HG03571 (cell line): ENCODE data around the gene TEKT2.

ENCODE experiments used
- ATAC-seq: cut with Tn5 transposase; IDR thresholded peaks from one replicate; pipeline ENCODE4 v1.9.1; 2021; ENCODE audit not compliant: unreplicated experiment

TEKT2 gene

DNA sequence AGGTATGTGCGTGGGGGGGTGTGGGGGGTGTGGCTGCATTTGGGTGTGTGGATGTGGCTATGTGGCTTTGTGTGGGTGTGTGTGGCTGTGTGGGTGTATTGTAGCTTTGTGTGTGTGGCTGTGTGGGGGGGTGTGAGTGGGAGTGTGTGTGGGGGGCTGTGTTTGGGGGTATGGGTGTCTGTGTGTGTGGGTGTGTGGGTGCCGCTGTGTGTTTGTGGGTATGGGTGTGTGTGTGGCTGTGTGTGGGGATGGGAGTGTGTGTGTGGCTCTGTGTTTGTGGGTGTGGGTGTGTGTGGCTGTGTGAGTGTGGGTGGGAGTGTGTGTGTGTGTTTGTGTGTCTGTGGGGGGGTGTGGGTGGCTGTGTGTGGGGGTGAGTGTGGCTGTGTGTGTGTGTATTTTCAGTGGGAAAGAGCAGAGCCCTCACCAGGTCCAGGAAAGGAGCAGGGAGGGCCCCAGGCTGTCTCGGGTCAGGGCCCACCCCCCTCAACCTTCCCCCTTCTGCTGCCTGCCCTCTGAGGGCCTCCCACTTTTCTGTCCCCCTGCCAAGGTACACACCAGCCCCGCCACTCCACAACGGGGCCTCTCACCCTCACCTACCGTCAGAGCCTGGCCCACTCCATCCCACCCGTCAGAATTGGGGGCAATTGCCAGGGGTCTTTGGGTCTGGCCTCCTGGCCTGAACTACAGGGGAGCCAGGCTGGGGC lies 43.1 kb downstream of the TEKT2 start:
- ATAC-seq, result no peak

DNA sequence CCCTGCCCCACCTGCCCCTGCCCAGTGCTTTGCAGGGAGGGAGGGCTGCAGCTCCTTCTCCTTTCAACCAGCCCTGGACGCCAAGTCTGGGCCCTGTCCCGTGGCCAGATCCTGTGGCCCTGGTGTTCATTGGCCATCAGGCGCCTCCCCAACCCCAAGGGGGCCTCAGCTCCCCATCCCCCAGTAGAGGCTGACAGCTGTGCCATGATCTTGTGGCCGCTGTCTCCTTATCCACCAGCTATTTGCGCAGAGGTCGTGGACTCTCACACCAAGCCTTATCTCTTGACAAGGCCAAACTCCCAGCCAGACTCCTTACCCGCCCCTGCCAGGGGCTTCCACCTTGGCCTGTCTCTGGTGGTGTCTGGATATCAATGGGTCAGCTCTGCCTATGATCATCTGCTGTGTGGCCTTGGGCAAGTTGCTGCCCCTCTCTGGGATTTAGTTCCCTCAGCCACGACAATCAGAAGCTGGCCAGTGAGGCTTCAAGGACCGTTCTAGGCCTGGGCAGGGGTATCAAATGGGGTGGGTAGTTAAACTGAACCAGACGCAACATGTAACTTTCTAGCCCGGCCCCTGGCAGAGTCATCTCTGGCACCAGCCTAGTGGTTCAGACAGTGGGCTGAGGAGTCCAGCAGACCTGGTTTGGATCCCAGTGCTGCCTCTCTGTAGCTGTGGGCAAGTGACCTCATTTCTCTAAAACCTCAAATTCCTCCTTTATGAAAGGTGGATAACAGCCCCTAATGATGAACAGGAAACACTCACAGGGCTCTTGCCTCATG lies 44.4 kb downstream of the TEKT2 start:
- ATAC-seq, result no peak

DNA sequence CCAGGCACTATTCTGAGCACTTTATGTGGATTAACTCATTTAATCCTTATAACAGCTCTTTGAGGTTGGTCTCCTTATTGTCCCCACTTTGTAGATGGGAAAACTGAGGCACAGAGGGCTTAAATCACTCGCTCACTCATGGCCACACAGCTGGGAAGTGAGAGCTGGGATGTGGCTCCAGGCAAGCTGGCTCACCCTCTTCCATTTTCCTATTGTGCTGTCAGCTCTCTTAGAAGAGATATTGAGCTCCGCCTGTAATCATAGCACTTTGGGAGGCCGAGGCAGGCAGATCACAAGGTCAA lies 45.0 kb downstream of the TEKT2 start:
- no peak for ATAC-seq

DNA sequence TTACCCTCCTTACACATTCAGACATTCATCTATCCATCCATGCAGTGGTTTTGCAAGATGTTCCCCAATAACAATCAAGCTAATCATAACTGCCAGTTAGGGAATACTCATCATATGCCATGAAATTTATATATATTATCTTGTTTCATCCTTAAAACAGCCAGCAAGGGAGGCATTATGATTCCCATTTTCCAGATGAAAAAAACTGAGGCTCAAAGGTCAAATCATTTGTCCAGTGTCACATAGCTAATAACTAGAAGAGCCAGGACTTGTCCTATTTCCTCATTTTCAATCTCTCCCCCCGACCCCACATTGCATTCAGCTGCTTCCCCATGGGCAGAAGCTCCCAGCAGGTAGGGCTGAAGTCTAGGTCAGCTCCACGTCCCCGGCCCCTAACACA lies 48.1 kb downstream of the TEKT2 start:
- no peak for ATAC-seq

DNA sequence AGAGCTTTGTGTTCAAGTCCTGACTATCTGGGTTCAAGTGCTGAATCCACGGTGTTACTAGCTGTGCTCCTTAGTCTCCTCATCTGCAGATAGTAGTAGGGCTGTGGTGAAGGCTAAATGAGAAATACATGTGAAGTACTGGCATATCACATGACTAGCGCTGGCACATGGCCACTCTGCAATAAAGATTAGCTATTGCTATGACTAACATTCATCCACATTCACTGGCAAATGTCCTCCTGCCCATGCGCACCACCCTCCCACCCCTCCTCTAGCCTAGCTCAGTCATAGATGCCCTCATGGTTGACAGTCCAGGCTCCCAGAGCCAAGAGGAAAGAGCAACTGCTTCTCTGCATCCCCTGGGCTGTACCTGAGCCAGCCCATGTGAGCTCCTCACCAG lies 49.6 kb downstream of the TEKT2 start:
- ATAC-seq, result no peak

DNA sequence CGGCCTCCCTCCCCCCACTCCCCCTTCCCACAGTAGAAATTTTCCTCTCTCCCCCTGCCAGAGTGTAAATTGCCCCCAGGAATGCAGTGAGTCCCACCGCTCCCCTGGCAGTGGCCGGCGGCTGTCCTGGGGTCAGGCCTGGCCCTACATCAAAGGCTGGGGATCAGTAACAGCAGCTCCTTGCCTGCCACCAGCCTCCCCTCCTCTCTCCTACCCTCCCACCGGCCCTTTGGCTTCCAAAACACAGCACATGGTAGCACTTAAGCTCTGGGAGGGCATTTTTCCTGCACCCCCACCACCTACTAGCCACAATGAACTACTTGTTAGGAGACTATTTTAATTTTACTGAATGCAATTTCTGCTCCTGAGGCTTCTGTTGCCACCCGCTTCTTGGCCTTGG lies 50.1 kb downstream of the TEKT2 start:
- no peak for ATAC-seq

DNA sequence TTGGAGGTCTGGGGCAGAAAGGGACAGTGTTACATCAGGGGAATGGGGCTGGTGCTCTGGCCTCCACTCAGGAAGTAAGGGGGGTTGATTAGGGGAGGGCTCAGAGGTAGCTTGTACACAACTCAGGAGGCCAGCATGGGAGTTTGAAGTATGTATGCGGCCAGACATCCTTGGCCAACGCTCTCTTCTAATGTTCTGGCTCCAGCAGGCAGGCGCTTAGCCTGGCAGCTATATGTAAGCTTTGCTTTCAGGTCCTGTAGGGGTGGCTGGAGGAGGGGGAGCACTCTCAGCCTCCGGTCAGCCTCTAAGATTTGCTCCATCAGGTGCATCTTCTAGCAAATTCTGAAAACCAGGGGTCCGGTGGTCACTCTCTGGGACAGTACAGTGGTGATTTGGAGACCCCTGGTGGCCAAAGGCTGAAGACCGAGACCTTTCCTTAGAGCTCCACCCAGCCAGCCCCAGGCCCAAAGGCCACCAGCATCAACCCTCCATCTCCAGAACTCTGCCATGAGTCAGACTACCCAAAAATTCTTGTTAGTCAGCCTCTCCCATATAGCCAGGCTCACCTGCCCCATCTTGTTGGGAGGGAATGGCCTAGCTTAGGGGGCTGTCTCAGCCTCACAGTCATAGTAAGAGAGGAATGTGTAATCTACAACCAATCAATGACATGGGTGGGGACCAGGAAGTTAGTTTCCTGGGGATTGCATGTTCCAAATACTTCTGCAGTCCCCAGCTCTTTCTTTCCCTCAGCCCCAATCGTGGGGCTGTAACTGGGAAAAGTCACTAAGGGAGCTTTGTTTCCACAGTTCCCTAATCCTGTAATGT lies 50.8 kb downstream of the TEKT2 start:
- no peak for ATAC-seq

DNA sequence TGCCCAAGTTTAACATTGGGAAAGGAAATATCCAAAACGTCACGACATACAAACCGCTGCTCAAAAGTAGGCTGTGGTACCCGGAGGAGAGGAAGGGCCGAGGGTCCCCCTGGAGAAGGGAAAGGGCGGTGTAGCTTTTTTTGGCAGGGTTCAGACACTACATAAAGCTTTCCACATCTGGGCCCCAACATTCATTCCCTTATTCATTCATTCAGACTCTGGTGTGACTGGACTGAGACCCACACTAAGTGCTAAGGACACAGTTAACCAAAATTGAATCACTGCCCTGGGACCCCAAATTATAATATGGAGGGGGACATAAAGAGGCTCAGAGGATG lies 51.4 kb downstream of the TEKT2 start:
- no peak for ATAC-seq

DNA sequence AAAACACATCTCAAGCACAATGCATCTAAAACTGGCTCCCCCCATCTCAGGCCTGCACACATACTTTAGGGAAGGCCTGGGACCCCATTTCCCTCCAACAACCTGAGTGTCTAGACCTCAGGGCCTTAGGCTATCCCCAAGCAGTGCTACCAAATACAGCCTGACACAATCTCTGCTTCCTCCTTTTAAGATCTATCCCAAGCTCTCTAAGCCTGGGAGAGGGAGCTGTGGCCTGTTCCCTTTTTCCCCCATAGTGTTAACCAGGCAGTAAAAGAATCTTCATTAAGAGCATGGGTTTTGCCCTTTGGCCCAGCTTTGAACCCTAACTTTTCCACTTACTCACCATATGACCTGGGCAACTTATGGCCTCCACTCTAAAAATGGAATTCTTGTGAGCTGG lies 51.9 kb downstream of the TEKT2 start:
- no peak for ATAC-seq

DNA sequence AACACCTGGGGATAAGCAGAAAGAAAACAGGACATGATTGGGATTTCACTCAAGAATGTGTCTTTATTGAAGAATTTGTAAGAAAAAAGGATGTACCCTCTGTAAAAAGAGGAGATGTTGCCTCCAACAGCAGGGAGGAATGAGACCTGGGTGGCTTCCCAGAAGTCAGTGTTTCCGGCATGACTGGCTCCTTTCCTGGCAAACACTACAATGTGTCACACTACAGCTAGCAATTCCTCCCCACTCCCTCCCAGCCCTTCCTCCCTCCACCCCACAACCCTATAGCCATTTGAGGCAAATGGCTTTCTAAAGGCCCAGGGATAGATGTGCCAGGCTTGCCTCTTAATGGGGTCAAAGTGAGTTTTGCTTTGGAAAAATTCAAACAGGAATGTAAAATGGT lies 52.6 kb downstream of the TEKT2 start:
- ATAC-seq, result no peak

DNA sequence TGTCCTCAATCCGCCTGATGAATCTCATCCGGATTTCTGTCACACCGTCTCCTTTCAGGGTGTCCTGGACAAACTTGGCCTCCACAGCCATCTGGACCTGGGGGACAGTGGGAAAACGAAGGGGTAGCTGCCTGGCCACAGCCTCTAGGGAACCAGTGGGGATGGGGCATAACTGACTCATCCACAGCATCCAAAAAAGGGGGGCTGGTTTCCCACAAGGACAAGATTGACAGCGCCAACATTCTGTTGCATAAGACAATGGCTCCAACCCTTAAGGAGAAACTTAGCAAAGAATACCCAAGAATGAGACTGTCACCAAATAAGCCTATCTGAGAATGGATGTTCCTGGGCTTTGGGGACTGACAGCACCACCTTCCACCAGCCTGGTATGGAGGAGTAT lies 53.3 kb downstream of the TEKT2 start:
- ATAC-seq, result no peak

DNA sequence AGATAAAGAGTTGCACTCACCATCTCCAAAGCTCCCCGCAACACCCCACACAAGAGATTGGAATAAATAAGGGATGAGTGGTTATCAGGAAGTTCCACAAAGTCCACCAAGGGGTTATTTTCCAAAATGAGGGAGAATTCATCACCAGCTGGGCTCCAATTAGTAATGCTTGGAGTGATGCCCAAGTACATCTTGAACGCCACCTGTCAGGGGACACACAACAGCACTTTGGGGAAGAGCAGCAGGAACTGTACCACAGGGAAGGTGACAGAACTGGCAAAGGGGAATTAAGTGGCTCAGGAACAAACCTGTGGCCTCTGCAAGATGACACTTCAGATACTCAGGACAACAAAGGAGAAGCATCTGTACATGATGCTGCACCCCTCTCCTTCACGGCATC lies 53.9 kb downstream of the TEKT2 start:
- ATAC-seq, result no peak
